Measurements from ENCODE around the gene RBM7. TPM values are rescaled to one million over a fixed set of nuclear protein-coding genes. Genes with fewer than 3 reads are reported as not detected.

Gene RBM7
- total and polyA plus RNA-seq, 2 of the 8 experiments (the other 6 are each of a cell fraction or from before 2014, with no cell fraction given), result 18.0 to 45.7 TPM

DNA sequence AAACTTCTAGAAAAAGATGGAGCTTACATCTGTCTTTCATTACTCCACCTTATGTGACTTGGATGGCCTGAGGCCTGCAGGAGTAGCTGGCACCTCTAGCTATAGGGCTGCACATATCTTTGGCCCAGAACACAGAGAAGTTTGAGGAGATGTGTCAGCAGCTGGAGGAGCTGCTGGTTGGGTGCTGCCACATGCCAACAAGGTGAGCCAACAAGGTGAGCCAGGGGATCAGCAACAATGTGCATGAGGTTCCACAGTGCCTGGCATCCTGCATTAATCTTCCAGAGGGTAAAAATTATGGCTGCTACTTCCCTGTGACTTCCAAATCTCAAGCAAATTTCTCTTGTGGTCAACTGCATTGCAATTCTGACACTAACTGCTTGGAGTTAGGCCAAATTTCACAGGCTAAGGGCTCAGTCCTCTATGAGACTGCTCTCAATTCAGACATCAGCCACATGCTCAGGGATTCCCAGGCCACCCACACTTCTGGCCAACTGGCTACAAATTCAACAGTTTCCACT, 16.0 kb downstream of the RBM7 start (continued):
- TF ChIP-seq, protein P1, sequence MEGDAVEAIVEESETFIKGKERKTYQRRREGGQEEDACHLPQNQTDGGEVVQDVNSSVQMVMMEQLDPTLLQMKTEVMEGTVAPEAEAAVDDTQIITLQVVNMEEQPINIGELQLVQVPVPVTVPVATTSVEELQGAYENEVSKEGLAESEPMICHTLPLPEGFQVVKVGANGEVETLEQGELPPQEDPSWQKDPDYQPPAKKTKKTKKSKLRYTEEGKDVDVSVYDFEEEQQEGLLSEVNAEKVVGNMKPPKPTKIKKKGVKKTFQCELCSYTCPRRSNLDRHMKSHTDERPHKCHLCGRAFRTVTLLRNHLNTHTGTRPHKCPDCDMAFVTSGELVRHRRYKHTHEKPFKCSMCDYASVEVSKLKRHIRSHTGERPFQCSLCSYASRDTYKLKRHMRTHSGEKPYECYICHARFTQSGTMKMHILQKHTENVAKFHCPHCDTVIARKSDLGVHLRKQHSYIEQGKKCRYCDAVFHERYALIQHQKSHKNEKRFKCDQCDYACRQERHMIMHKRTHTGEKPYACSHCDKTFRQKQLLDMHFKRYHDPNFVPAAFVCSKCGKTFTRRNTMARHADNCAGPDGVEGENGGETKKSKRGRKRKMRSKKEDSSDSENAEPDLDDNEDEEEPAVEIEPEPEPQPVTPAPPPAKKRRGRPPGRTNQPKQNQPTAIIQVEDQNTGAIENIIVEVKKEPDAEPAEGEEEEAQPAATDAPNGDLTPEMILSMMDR (IDR thresholded peaks at IDR 0.05; ENCODE audit: control extremely low read depth in 1 of 3, insufficient read depth in 1 of 3, low read depth in 1 of 3, low read length in 3 of 3), result no peak
- no peak for TF ChIP-seq CTBP2 (IDR thresholded peaks at IDR 0.05; ENCODE audit: borderline replicate concordance, insufficient read depth, insufficient read length, low read length)
- TF ChIP-seq SRF (IDR thresholded peaks at IDR 0.05; ENCODE audit: low read depth, low read length), result no peak
- TF ChIP-seq RFX5 (IDR thresholded peaks at IDR 0.05; ENCODE audit: borderline replicate concordance, low read depth, low read length), result no peak
- TF ChIP-seq RXRA (IDR thresholded peaks at IDR 0.05; ENCODE audit: insufficient read depth, low read depth, low read length), result no peak
- no peak for TF ChIP-seq POU5F1 (IDR thresholded peaks at IDR 0.05; ENCODE audit: low read depth, low read length)
- no peak for TF ChIP-seq BACH1 (IDR thresholded peaks at IDR 0.05; ENCODE audit: low read length)
- no peak for TF ChIP-seq KDM1A (IDR thresholded peaks at IDR 0.05; ENCODE audit: borderline replicate concordance, low read length)
- no peak for TF ChIP-seq YY1 (IDR thresholded peaks at IDR 0.05; ENCODE audit: low read depth, low read length)
- TF ChIP-seq CHD1 (IDR thresholded peaks at IDR 0.05; ENCODE audit: low read depth, low read length), result no peak
